ENCODE measurements around the gene SIRPD. TPM values are rescaled to one million over a fixed set of nuclear protein-coding genes. Genes with fewer than 3 reads are reported as not detected.
A peak's percentile ranks its signal among the peaks of the same experiment; 100 is the strongest.

SIRPD gene
- total and polyA plus RNA-seq, 2 donors (not counting 1 experiment from before 2014, with no cell fraction given), result not detected

DNA sequence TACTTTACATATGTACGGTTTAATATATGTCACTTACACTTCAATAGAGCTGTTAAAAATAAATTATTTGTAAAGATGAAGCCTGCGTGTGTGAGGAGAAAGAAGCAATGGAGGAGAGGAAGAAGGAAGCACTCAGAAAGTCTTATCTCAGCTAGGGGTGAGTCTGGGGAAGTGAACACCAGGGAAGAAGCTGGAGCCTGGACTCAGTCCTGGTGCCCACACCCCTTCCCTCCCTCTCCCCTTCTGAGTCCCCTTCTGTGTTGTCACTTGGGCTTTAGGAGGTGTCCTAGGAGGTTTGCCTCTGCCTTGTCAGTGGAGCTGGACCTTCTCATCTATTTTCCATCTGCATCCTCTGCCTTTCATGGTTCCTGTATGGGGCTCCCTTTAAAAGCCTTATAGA, 68.2 kb downstream of the SIRPD start:
- peaks cover 0 to 4% (median 0%) of the 10 kb centered on the region in 3 donors for H3K9me3 ChIP-seq (ENCODE audit: control extremely low read depth in 1 of 3, control insufficient read depth in 2 of 3, insufficient read depth in 1 of 3, low read length in 2 of 3)
- H3K9me3 Mint-ChIP-seq (ENCODE audit: insufficient read depth), result no peaks in the 10 kb centered on the region
- TF ChIP-seq EZH2 (IDR thresholded peaks at IDR 0.05; ENCODE audit: borderline replicate concordance, insufficient read depth, low read depth, low read length, poor library complexity, severe bottlenecking) (no peak), CTCF (IDR thresholded peaks at IDR 0.05) (no peak)
- no peak overlapping the region for H3K27ac Mint-ChIP-seq
- intact Hi-C loops (cut with micrococcal nuclease), result no loop called here
- ATAC-seq (ENCODE audit: low read depth) (no peak), DNase-seq (no peak)
- H3K9ac ChIP-seq (ENCODE audit: low read length), result no peak overlapping the region
- ChIA-PET POLR2A (no interaction called here), CTCF (interaction anchor here (1.2 to 2.4 kb wide), 3 partner anchors 14 to 21 kb away, joined by 3 to 15 read pairs (median 7); no protein-coding TSS in a partner anchor)
- no CpG with 5 or more reads among the region's 2 CpGs for WGBS (ENCODE audit: insufficient coverage)
- H3K4me3 ChIP-seq (ENCODE audit: control extremely low read depth in 1 of 5, extremely low read depth in 1 of 5, insufficient read depth in 1 of 5, low read depth in 2 of 5, low read length in 4 of 5), result peak overlapping the region in 1 of 5 experiments; percentile 78
- H3K4me3 Mint-ChIP-seq, result no peak overlapping the region
- peaks cover 35% of the 10 kb centered on the region for H3K4me1 Mint-ChIP-seq
- H3K36me3 ChIP-seq (replicated peaks in 1 of 2; ENCODE audit: control extremely low read depth in 1 of 2, control insufficient read depth in 1 of 2, extremely low read depth in 1 of 2, insufficient read depth in 2 of 2, low read length in 1 of 2), result no peaks in the 10 kb centered on the region
- H2AFZ ChIP-seq (ENCODE audit: insufficient read depth, low read depth, low read length, poor library complexity, severe bottlenecking), result no peak overlapping the region
- no peaks in the 10 kb centered on the region for H3K79me2 ChIP-seq (ENCODE audit: control insufficient read depth, insufficient read depth, low read length)
- no peaks in the 10 kb centered on the region for H4K20me1 ChIP-seq (ENCODE audit: control insufficient read depth, insufficient read depth, low read length, poor library complexity, severe bottlenecking)
- no peaks in the 10 kb centered on the region for H3K27me3 ChIP-seq (replicated peaks in 1 of 4; ENCODE audit: control extremely low read depth in 1 of 4, control insufficient read depth in 3 of 4, insufficient read depth in 4 of 4, low read length in 3 of 4)
- peaks cover 29 to 32% of the 10 kb centered on the region in 2 donors for H3K4me1 ChIP-seq (ENCODE audit: control insufficient read depth in 2 of 2, insufficient read depth in 2 of 2, low read length in 2 of 2)
- H3K4me2 ChIP-seq (replicated peaks; ENCODE audit: low read depth, low read length, poor library complexity, severe bottlenecking), result no peak overlapping the region
- H3K27ac ChIP-seq (ENCODE audit: low read length in 2 of 2), result no peak overlapping the region
- peaks cover 23% of the 10 kb centered on the region for H3K27me3 Mint-ChIP-seq

DNA sequence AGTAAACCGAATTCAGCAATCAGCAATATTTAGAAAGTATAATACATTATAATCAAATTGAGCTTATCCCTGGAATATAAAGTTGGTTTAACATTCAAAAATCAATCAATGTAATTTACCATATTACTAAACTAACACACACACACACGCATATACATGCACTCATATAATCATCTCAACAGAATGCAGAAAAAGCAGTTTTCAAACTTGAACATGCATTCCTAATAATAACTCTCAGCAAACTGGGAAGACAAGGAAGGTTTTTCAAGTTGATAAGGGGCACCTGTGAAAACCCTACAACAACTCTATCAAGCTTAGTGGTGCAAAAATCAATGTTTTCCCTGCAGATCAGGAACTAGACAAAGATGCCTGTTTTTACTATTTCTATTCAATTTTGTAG, 70.9 kb downstream of the SIRPD start:
- peaks cover 45% of the 10 kb centered on the region for H3K27me3 Mint-ChIP-seq
- WGBS (ENCODE audit: insufficient coverage), result no CpG with 5 or more reads among the region's 2 CpGs
- H3K9me3 Mint-ChIP-seq (ENCODE audit: insufficient read depth), result no peaks in the 10 kb centered on the region

More for the DNA sequence above, 70.9 kb downstream of the SIRPD start:
- Mint-ChIP-seq H3K4me3 (no peak overlapping the region), H3K4me1 (peaks cover 11% of the 10 kb centered on the region), H3K27ac (no peak overlapping the region)
- Histone ChIP-seq H2AFZ (ENCODE audit: insufficient read depth, low read depth, low read length, poor library complexity, severe bottlenecking) (no peak overlapping the region), H3K9ac (ENCODE audit: low read length) (no peak overlapping the region), H4K20me1 (ENCODE audit: control insufficient read depth, insufficient read depth, low read length, poor library complexity, severe bottlenecking) (no peaks in the 10 kb centered on the region), H3K4me1 (ENCODE audit: control insufficient read depth in 2 of 2, insufficient read depth in 2 of 2, low read length in 2 of 2) (peaks cover 8 to 9% of the 10 kb centered on the region in 2 donors), H3K79me2 (ENCODE audit: control insufficient read depth, insufficient read depth, low read length) (no peaks in the 10 kb centered on the region), H3K36me3 (replicated peaks in 1 of 2; ENCODE audit: control extremely low read depth in 1 of 2, control insufficient read depth in 1 of 2, extremely low read depth in 1 of 2, insufficient read depth in 2 of 2, low read length in 1 of 2) (no peaks in the 10 kb centered on the region), H3K27ac (ENCODE audit: low read length in 2 of 2) (no peak overlapping the region), H3K9me3 (ENCODE audit: control extremely low read depth in 1 of 3, control insufficient read depth in 2 of 3, insufficient read depth in 1 of 3, low read length in 2 of 3) (peaks cover 0 to 4% (median 0%) of the 10 kb centered on the region in 3 donors), H3K4me3 (ENCODE audit: control extremely low read depth in 1 of 5, extremely low read depth in 1 of 5, insufficient read depth in 1 of 5, low read depth in 2 of 5, low read length in 4 of 5) (no peak overlapping the region), H3K4me2 (replicated peaks; ENCODE audit: low read depth, low read length, poor library complexity, severe bottlenecking) (no peak overlapping the region), H3K27me3 (replicated peaks in 1 of 4; ENCODE audit: control extremely low read depth in 1 of 4, control insufficient read depth in 3 of 4, insufficient read depth in 4 of 4, low read length in 3 of 4) (no peaks in the 10 kb centered on the region)
- CTCF ChIA-PET, result interaction anchor here (1.3 to 2.3 kb wide), 2 partner anchors 13 to 17 kb away, joined by 3 to 12 read pairs; no protein-coding TSS in a partner anchor
- DNase-seq (no peak), ATAC-seq (ENCODE audit: low read depth) (no peak)
- no peak for TF ChIP-seq EZH2 (IDR thresholded peaks at IDR 0.05; ENCODE audit: borderline replicate concordance, insufficient read depth, low read depth, low read length, poor library complexity, severe bottlenecking)
- no peak for TF ChIP-seq CTCF (IDR thresholded peaks at IDR 0.05)
- POLR2A ChIA-PET, result no interaction called here
- intact Hi-C loops (cut with micrococcal nuclease), result no loop called here
